Endothelial cell of umbilical vein (primary cell): Measurements from ENCODE around the gene SPG7. TPM values are rescaled to one million over a fixed set of nuclear protein-coding genes. Genes with fewer than 3 reads are reported as not detected.
"Not testable (repeated sequence)": the region's sequence is repeated elsewhere in the genome, so short reads cannot be mapped to it uniquely, and the experiment has no call there.

Experiments
- BruUV-seq: library from RNA; stranded (reverse); fragments of 400-500 nt; replicated peaks from 2 replicates; lab custom pipeline; 2021; lab: Mats Ljungman, UMichigan
- CTCF ChIA-PET: fragments of 300-600, 350-600 bp; sonication (Branson Sonifier 250); formaldehyde crosslinking; loops from one replicate; lab custom pipeline; 2021; ENCODE audit warnings: antibody characterized with exemption, inconsistent platforms; lab: Charles Lee
- POLR2A ChIA-PET: fragments of 300-600, 350-600 bp; sonication (Branson Sonifier 250); formaldehyde crosslinking; loops from one replicate; lab custom pipeline; 2021; ENCODE audit warnings: antibody characterized with exemption, inconsistent platforms; lab: Charles Lee
- DNase-seq: peaks from one replicate; pipeline ENCODE4 v3.0.0-alpha.2; 2011; ENCODE audit warnings: low read depth, low spot score
- FAIRE-seq: peaks from 2 replicates; lab custom pipeline; 2011; peaks lifted over from hg19 to GRCh38; lab: Jason Lieb, UNC
- H2AFZ ChIP-seq: 2 replicates; pipeline ENCODE4 v1.6.0; 2012; ENCODE audit warnings: low read depth, low read length, control low read depth, inconsistent platforms
- H3K27ac ChIP-seq: 2 replicates; pipeline ENCODE4 v1.5.1; 2011; ENCODE audit warnings: low read depth, mild to moderate bottlenecking, control low read depth, low read length, moderate library complexity; ENCODE audit not compliant: insufficient read depth
- H3K27me3 ChIP-seq, 2 experiments: 2 replicates each; pipeline versions ENCODE4 v1.6.0 to v1.6.1; 2011; ENCODE audit warnings: low read length in 2 of 2, mixed read lengths in 1 of 2; ENCODE audit not compliant: control insufficient read depth in 2 of 2, insufficient read depth in 2 of 2
- H3K36me3 ChIP-seq, 2 experiments: 2 replicates in 1 of 2; 3 replicates in 1 of 2; pipeline ENCODE4 v1.5.1; 2011; ENCODE audit warnings: low read length in 2 of 2, mild to moderate bottlenecking in 1 of 2, moderate library complexity in 1 of 2; ENCODE audit not compliant: control insufficient read depth in 2 of 2, insufficient read depth in 2 of 2; ENCODE audit errors: extremely low read depth in 1 of 2
- H3K4me1 ChIP-seq: 3 replicates; pipeline ENCODE4 v1.5.1; 2011; ENCODE audit warnings: mild to moderate bottlenecking, low read length; ENCODE audit not compliant: control insufficient read depth, insufficient read depth; ENCODE audit errors: extremely low read depth
- H3K4me2 ChIP-seq: 2 replicates; pipeline ENCODE4 v1.6.1; 2011; ENCODE audit warnings: low read length, control low read depth, mixed read lengths; ENCODE audit not compliant: insufficient read depth
- H3K4me3 ChIP-seq, 3 experiments: fragments of 200-600 bp in 1 of 3; sonication (generic), shearing (Covaris generic) in 1 of 3; replicated peaks in 1 of 3; 2 replicates each; pipeline ENCODE4 v1.5.1; 2011 to 2016; ENCODE audit warnings: control low read depth in 3 of 3, low read length in 3 of 3, mild to moderate bottlenecking in 2 of 3, inconsistent platforms in 1 of 3, low read depth in 1 of 3, moderate library complexity in 1 of 3; ENCODE audit not compliant: insufficient read depth in 1 of 3
- H3K79me2 ChIP-seq: 2 replicates; pipeline ENCODE4 v1.6.0; 2012; ENCODE audit warnings: low read length, inconsistent platforms; ENCODE audit not compliant: control insufficient read depth, insufficient read depth
- H3K9ac ChIP-seq: replicated peaks from 2 replicates; pipeline ENCODE3; 2011; ENCODE audit warnings: low read length, control low read depth; ENCODE audit not compliant: insufficient read depth; ENCODE audit errors: extremely low read depth
- H3K9me1 ChIP-seq: replicated peaks from 3 replicates; pipeline ENCODE4 v1.6.0; 2011; ENCODE audit warnings: mild to moderate bottlenecking, low read length; ENCODE audit not compliant: control insufficient read depth, insufficient read depth; ENCODE audit errors: extremely low read depth
- H3K9me3 ChIP-seq: replicated peaks from 2 replicates; pipeline ENCODE4 v1.5.1; 2012; ENCODE audit warnings: low read length, inconsistent platforms; ENCODE audit not compliant: control insufficient read depth, insufficient read depth
- H4K20me1 ChIP-seq: replicated peaks from 2 replicates; pipeline ENCODE3; 2011; ENCODE audit warnings: mild to moderate bottlenecking, low read length; ENCODE audit not compliant: control insufficient read depth, insufficient read depth; ENCODE audit errors: extremely low read depth
- dilution Hi-C: fragments of 300-500 bp; cut with MboI; formaldehyde crosslinking; loops from one replicate; pipeline ENCODE4 v1.15.0; 2019; ENCODE audit warnings: low sequenced_read_pairs; ENCODE audit not compliant: extremely low pct_ligation_motif_present
- intact Hi-C: fragments of 100-400 bp; cut with micrococcal nuclease; formaldehyde crosslinking; loops from one replicate; pipeline ENCODE4 v1.10.0; 2022
- polyA plus RNA-seq, 4 experiments: library from polyadenylated mRNA; depleted of rRNA in 3 of 4; stranded (reverse) in 3 of 4; unstranded in 1 of 4; fragments of >200 nt; gene quantifications; 2 replicates each; pipeline versions ENCODE4 v1.2.1 to v1.2.3, GENCODE V29; 2011 to 2012; ENCODE audit warnings: missing spikeins in 1 of 4
- total RNA-seq: library from RNA; stranded (reverse); gene quantifications from 2 replicates; pipeline ENCODE4 v1.2.3, GENCODE V29; 2021

The SPG7 gene
- total and polyA plus RNA-seq, 2 donors (not counting 3 experiments of a cell fraction or from before 2014, with no cell fraction given): 90.2 to 146 TPM

GRCh38 chr16:89461890-89462289, 46.3 kb upstream of the SPG7 start:
- H3K9ac ChIP-seq, H3K36me3 ChIP-seq, FAIRE-seq, H3K4me3 ChIP-seq, H3K27ac ChIP-seq, H3K4me2 ChIP-seq, H2AFZ ChIP-seq, H3K27me3 ChIP-seq, DNase-seq, H3K4me1 ChIP-seq, intact Hi-C loops, H3K9me3 ChIP-seq, BruUV-seq, dilution Hi-C loops, H4K20me1 ChIP-seq, H3K9me1 ChIP-seq, POLR2A ChIA-PET: not testable (repeated sequence)
- H3K79me2 ChIP-seq: peaks cover 90% of the 10 kb centered on the region
- CTCF ChIA-PET: interaction anchor here (0.8 to 1.1 kb wide), 2 partner anchors 10 to 37 kb away, joined by 3 read pairs; no protein-coding TSS in a partner anchor

GRCh38 chr16:89462639-89463038, 45.6 kb upstream of the SPG7 start:
- H3K9me3 ChIP-seq, H3K27me3 ChIP-seq, POLR2A ChIA-PET, H4K20me1 ChIP-seq, H3K4me3 ChIP-seq, intact Hi-C loops, H3K27ac ChIP-seq, FAIRE-seq, dilution Hi-C loops, DNase-seq, H3K4me2 ChIP-seq, H3K4me1 ChIP-seq, BruUV-seq, H2AFZ ChIP-seq, H3K9me1 ChIP-seq, CTCF ChIA-PET, H3K36me3 ChIP-seq, H3K9ac ChIP-seq: not testable (repeated sequence)
- peaks cover 91% of the 10 kb centered on the region for H3K79me2 ChIP-seq

GRCh38 chr16:89463312-89463711, 44.9 kb upstream of the SPG7 start:
- dilution Hi-C loops: not testable (repeated sequence)

More at GRCh38 chr16:89463312-89463711, 44.9 kb upstream of the SPG7 start:
- peaks cover 93% of the 10 kb centered on the region for H3K79me2 ChIP-seq
- H3K9me3 ChIP-seq, H2AFZ ChIP-seq, CTCF ChIA-PET, H3K27ac ChIP-seq, intact Hi-C loops, H4K20me1 ChIP-seq, H3K4me3 ChIP-seq, H3K4me2 ChIP-seq, H3K9ac ChIP-seq, H3K9me1 ChIP-seq, H3K36me3 ChIP-seq, H3K4me1 ChIP-seq, FAIRE-seq, DNase-seq, BruUV-seq, POLR2A ChIA-PET, H3K27me3 ChIP-seq: not testable (repeated sequence)
